Karpas-422 (cell line): ENCODE results near the gene KRT6A. TPM values are rescaled to one million over a fixed set of nuclear protein-coding genes. Genes with fewer than 3 reads are reported as not detected.

ENCODE experiments used
- DNase-seq: peaks from one replicate; pipeline ENCODE4 v3.0.0-alpha.2; 2015
- H2AFZ ChIP-seq: fragments of 200-600 bp; sonication (generic); 2 replicates; pipeline ENCODE4 v1.6.1; 2014; ENCODE audit warnings: antibody characterized with exemption, low read length, mixed read lengths
- H3K27ac ChIP-seq: fragments of 200-600 bp; sonication (generic); 2 replicates; pipeline ENCODE4 v1.5.1; 2014; ENCODE audit warnings: mild to moderate bottlenecking, low read length, moderate library complexity
- H3K27me3 ChIP-seq: fragments of 200-600 bp; sonication (generic); 2 replicates; pipeline ENCODE4 v1.6.1; 2014; ENCODE audit warnings: low read length, mixed read lengths
- H3K36me3 ChIP-seq: fragments of 200-600 bp; sonication (generic); 2 replicates; pipeline ENCODE4 v1.6.1; 2014; ENCODE audit warnings: low read length, mixed read lengths; ENCODE audit not compliant: insufficient read depth
- H3K4me1 ChIP-seq: fragments of 200-600 bp; sonication (generic); 2 replicates; pipeline ENCODE4 v1.6.1; 2014; ENCODE audit warnings: mild to moderate bottlenecking, low read length, mixed read lengths
- H3K4me2 ChIP-seq: fragments of 200-600 bp; sonication (generic); 2 replicates; pipeline ENCODE4 v1.6.1; 2014; ENCODE audit warnings: low read length, low read depth, mild to moderate bottlenecking; ENCODE audit not compliant: poor library complexity, severe bottlenecking
- H3K4me3 ChIP-seq: fragments of 200-600 bp; sonication (generic); 2 replicates; pipeline ENCODE4 v1.5.1; 2014; ENCODE audit warnings: mild to moderate bottlenecking, antibody characterized with exemption, low read length, mixed read lengths
- H3K79me2 ChIP-seq: fragments of 200-600 bp; sonication (generic); 2 replicates; pipeline ENCODE4 v1.6.1; 2014; ENCODE audit warnings: mild to moderate bottlenecking, low read length, mixed read lengths
- H3K9ac ChIP-seq: fragments of 200-600 bp; sonication (generic); 2 replicates; pipeline ENCODE4 v1.6.0; 2014; ENCODE audit warnings: low read length
- H3K9me2 ChIP-seq: fragments of 200-600 bp; sonication (generic), shearing (Covaris generic); replicated peaks from 2 replicates; pipeline ENCODE4 v1.6.0; 2014; ENCODE audit warnings: mild to moderate bottlenecking, low read length, moderate library complexity; ENCODE audit not compliant: insufficient read depth
- H3K9me3 ChIP-seq: fragments of 300-700, 200-600 bp; sonication (generic); 2 replicates; pipeline ENCODE4 v1.6.1; 2014; ENCODE audit warnings: low read length, mixed read lengths
- H4K20me1 ChIP-seq: fragments of 200-600 bp; sonication (generic); 2 replicates; pipeline ENCODE4 v1.6.1; 2014; ENCODE audit warnings: mild to moderate bottlenecking, antibody characterized with exemption, low read length, low read depth; ENCODE audit not compliant: insufficient read depth
- total RNA-seq: library from RNA; depleted of rRNA; stranded (reverse); fragments of >200 nt; shearing (Covaris generic); gene quantifications from 2 replicates; pipeline ENCODE4 v1.2.3, GENCODE V29; 2014; ENCODE audit warnings: low replicate concordance; rRNA removed

The KRT6A gene
- total RNA-seq, 1 experiment from 2014 or later: not detected

DNA sequence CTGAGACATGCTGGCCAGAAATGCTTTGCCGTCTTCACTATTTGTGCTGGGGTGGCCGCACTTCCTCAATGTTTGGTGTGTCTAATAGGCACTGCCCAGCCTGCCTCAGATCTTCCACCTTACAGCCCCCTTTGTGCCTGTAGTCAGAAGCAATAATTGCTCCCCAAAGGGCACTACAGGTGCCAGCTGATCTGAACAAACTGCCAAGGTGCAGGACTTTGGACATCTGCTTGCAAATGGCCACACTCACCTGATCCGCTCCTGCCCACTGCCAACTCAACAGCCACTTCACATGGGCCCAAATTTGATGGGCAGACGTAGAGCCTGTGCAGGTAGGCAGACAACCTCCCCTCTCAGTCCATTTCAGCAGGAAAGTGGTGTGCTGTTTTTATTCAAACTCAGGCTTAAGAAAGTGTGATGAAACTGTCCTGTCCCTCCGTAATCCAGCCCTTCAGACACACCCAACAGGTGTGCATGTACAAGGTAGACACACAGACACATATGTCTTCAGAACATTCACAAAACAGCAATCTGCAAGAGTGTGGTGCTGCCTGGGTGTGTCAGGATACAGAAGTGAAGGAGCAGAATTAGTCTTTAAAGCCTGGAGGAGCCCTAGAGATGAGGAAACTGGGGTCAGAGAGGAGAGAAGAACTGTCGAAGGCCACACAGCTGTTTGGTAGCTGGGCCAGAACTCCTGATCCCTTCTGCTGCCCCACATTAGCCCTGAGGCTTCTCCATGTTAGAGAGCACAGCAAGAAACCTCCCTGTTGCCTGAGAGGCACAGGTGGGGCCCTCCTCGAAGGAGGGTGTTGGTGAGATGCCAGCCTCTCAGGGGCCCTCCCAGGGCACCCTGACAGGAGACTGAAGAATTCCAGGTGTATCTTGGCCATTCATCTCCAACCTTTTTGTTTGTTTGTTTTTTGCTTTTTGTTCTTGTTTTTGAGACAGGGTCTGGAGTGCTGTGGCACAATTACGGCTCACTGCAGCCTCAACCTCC lies 54.5 kb downstream of the KRT6A start:
- Histone ChIP-seq H3K27ac (no peak overlapping the region), H3K4me2 (no peak overlapping the region), H3K9me3 (no peaks in the 10 kb centered on the region), H3K79me2 (no peaks in the 10 kb centered on the region), H2AFZ (no peak overlapping the region), H3K4me3 (no peak overlapping the region), H3K36me3 (no peaks in the 10 kb centered on the region), H3K9ac (no peak overlapping the region), H4K20me1 (no peaks in the 10 kb centered on the region), H3K27me3 (no peaks in the 10 kb centered on the region), H3K9me2 (no peaks in the 10 kb centered on the region), H3K4me1 (no peaks in the 10 kb centered on the region)
- DNase-seq: no peak

GRCh38 chr12:52437508-52437907 lies 55.5 kb downstream of the KRT6A start:
- Histone ChIP-seq H3K4me3 (no peak overlapping the region), H3K9ac (no peak overlapping the region), H3K79me2 (no peaks in the 10 kb centered on the region), H3K27me3 (no peaks in the 10 kb centered on the region), H3K27ac (no peak overlapping the region), H3K9me2 (no peaks in the 10 kb centered on the region), H4K20me1 (no peaks in the 10 kb centered on the region), H3K4me2 (no peak overlapping the region), H3K36me3 (no peaks in the 10 kb centered on the region), H3K9me3 (no peaks in the 10 kb centered on the region), H2AFZ (no peak overlapping the region), H3K4me1 (no peaks in the 10 kb centered on the region)
- DNase-seq: no peak

Other genes with a start within 250 kb of the KRT6A start
- gene KRT86, start 218.6 kb downstream of the KRT6A start, total RNA-seq: not detected in 2 replicates
- not detected in 2 replicates for gene KRT81, start 201.7 kb downstream of the KRT6A start, total RNA-seq
- not detected in 2 replicates for gene KRT83, start 171.9 kb downstream of the KRT6A start, total RNA-seq
- gene KRT85, start 125.8 kb downstream of the KRT6A start, total RNA-seq: not detected in 2 replicates
- gene KRT84, start 107.6 kb downstream of the KRT6A start, total RNA-seq: not detected in 2 replicates
- gene KRT82, start 86.9 kb downstream of the KRT6A start, total RNA-seq: not detected in 2 replicates
- not detected in 2 replicates for gene KRT75, start 58.9 kb downstream of the KRT6A start, total RNA-seq
- not detected in 2 replicates for gene KRT6B, start 41.1 kb downstream of the KRT6A start, total RNA-seq
- gene KRT6C, start 19.5 kb downstream of the KRT6A start, total RNA-seq: not detected in 2 replicates
- not detected in 2 replicates for gene KRT5, start 27.1 kb upstream of the KRT6A start, total RNA-seq
- gene KRT71, start 59.9 kb upstream of the KRT6A start, total RNA-seq: not detected in 2 replicates
- gene KRT74, start 80.6 kb upstream of the KRT6A start, total RNA-seq: not detected in 2 replicates
- not detected in 2 replicates for gene KRT72, start 108.2 kb upstream of the KRT6A start, total RNA-seq
- gene KRT73, start 125.3 kb upstream of the KRT6A start, total RNA-seq: not detected in 2 replicates
- gene KRT2, start 159.0 kb upstream of the KRT6A start, total RNA-seq: not detected in 2 replicates
- not detected in 2 replicates for gene KRT1, start 187.2 kb upstream of the KRT6A start, total RNA-seq
- gene KRT77, start 210.3 kb upstream of the KRT6A start, total RNA-seq: not detected in 2 replicates